Esophagus squamous epithelium (tissue), 5 donors: ENCODE results near the gene LARP6. TPM values are rescaled to one million over a fixed set of nuclear protein-coding genes. Genes with fewer than 3 reads are reported as not detected.

Source experiments
- DNase-seq: peaks from one replicate; lab custom pipeline; 2025; lab: John Stamatoyannopoulos, UW
- H3K27ac ChIP-seq, 4 donors: fragments of 200-600 bp; sonication (generic); one replicate each; pipeline ENCODE4 v1.5.1; 2016 to 2019; ENCODE audit warnings: mild to moderate bottlenecking in 1 of 4
- H3K27me3 ChIP-seq, 4 donors: fragments of 200-600 bp; sonication (generic); 1 replicate in 3 of 4; 2 replicates in 1 of 4; pipeline versions ENCODE4 v1.5.1 to v1.6.0; 2017 to 2021; ENCODE audit warnings: antibody characterized with exemption in 1 of 4
- H3K36me3 ChIP-seq, 3 donors: fragments of 200-600 bp; sonication (generic); one replicate each; pipeline ENCODE4 v1.5.1; 2016 to 2019
- H3K4me1 ChIP-seq, 3 donors: fragments of 200-600 bp; sonication (generic); one replicate each; pipeline ENCODE4 v1.5.1; 2017 to 2019
- H3K4me3 ChIP-seq, 4 donors: fragments of 200-600 bp; sonication (generic); 1 replicate in 3 of 4; 2 replicates in 1 of 4; pipeline ENCODE4 v1.5.1; 2016 to 2019; ENCODE audit warnings: mild to moderate bottlenecking in 2 of 4, moderate library complexity in 1 of 4
- H3K9me3 ChIP-seq, 3 donors: fragments of 200-600 bp; sonication (generic); one replicate each; pipeline ENCODE4 v1.5.1; 2016 to 2019
- CTCF ChIP-seq, 6 experiments: fragments of 450-650 bp in 4 of 6; fragments of 200-600 bp in 2 of 6; sonication (generic) in 2 of 6; IDR thresholded peaks; one replicate each; pipeline ENCODE4 v1.5.1; 2016 to 2019; ENCODE audit warnings: antibody characterized with exemption in 6 of 6, mild to moderate bottlenecking in 4 of 6, moderate library complexity in 4 of 6
- POLR2A ChIP-seq, 4 donors: fragments of 450-650 bp; IDR thresholded peaks; one replicate each; pipeline ENCODE4 v1.6.1; 2017; ENCODE audit warnings: antibody characterized with exemption in 4 of 4, mild to moderate bottlenecking in 4 of 4, moderate library complexity in 3 of 4
- WGBS, 2 donors: methylation state at CpG; one replicate each; pipeline ENCODE4 v1.1.5; 2018; 5-methylcytosine and 5-hydroxymethylcytosine counted together
- intact Hi-C: fragments of 100-400 bp; cut with DNase I; formaldehyde crosslinking; loops from one replicate; pipeline ENCODE4 v1.15.0; 2022
- total RNA-seq, 4 donors: library from RNA; depleted of rRNA; stranded (reverse); fragments of >200 nt; gene quantifications; one replicate each; pipeline ENCODE4 v1.1.0, GENCODE V29; 2016
- donor health status: DM: yes; HTN: yes; CAD: no.

Gene LARP6
- total RNA-seq, 4 donors from 2014 or later: 0.30 to 18.7 (median 2.8) TPM

DNA sequence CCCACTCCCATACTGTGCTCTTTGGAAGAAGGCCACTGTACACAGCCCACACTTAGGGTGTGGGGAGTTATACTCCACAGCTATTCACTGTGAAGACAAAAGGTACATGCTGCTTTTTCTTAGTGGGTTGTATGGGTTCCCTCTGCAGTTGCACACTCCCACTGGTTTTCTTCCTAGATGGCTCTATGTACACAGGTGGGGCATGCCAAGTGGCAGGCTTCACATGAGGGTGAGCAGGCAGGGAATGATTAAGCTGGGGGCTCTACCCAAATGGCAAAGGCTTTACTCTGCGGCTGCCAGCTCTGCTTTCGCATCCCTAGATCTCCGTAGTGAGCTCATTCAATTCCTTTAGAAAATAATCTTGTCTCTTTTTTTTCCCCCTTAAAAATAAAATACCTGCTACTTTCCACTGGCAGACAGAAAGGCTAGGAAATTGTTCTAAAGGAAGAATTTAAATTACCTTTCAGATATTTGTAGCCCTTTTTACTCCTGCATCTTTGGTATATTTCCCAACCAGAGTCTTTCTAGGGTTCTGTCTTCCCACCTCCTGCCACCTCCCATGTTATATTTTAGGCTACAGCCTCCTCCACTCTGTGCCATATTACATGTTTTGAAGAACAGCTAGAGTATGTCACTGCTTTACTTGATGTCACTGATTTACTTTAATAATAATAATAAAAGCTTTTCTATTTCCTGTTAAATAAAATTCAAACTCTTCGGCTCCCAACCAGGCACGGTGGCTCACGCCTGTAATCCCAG lies 8.2 kb downstream of the LARP6 start:
- Histone ChIP-seq H3K27me3 (no peaks in the 10 kb centered on the region), H3K9me3 (no peaks in the 10 kb centered on the region), H3K4me1 (no peaks in the 10 kb centered on the region), H3K36me3 (no peaks in the 10 kb centered on the region), H3K27ac (no peak overlapping the region), H3K4me3 (no peak overlapping the region)
- 89 to 97% methylated on average over 6 of the region's 6 CpGs for WGBS, 2 donors
- DNase-seq: no peak
- TF ChIP-seq POLR2A (IDR thresholded peaks at IDR 0.05) (no peak), CTCF (IDR thresholded peaks at IDR 0.05) (no peak)
- intact Hi-C loops: no loop called here

GRCh38 chr15:70837476-70837875 lies 16.5 kb downstream of the LARP6 start:
- intact Hi-C loops: no loop called here
- H3K4me1 ChIP-seq: peaks cover 0 to 11% (median 6%) of the 10 kb centered on the region in 3 donors
- peaks cover 0 to 5% (median 0%) of the 10 kb centered on the region in 3 donors for H3K36me3 ChIP-seq
- no peaks in the 10 kb centered on the region for H3K27me3 ChIP-seq
- no peak overlapping the region for H3K27ac ChIP-seq
- no peaks in the 10 kb centered on the region for H3K9me3 ChIP-seq
- WGBS, 2 donors: 96% methylated on average over 2 of the region's 2 CpGs
- no peak for TF ChIP-seq POLR2A (IDR thresholded peaks at IDR 0.05)
- no peak for TF ChIP-seq CTCF (IDR thresholded peaks at IDR 0.05)
- H3K4me3 ChIP-seq: no peak overlapping the region
- DNase-seq: no peak

DNA sequence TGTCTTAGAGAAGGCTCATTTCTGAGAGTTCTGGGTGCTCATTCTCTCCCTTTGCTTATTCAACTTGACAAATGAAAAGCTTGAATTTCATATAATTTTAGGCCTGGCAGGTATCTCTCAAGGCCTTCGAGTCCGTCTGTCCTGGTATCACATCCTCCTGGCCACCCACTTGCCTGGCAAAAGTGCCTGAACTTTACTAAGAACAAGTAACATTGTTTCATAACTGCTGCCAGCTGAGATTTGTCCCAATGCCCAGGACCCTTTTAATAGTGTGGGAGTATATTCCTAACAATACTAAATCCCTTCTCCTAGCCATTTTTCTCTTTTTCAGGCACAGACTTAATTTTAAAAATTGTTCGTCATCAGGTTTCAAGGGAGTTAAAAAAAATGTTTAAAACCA lies 18.1 kb downstream of the LARP6 start:
- no peak for DNase-seq
- peak overlapping the region in 3 of 4 donors; percentile 10 to 68 (median 67) for H3K27ac ChIP-seq
- WGBS, 2 donors: 81 to 88% methylated on average over 3 of the region's 3 CpGs

DNA sequence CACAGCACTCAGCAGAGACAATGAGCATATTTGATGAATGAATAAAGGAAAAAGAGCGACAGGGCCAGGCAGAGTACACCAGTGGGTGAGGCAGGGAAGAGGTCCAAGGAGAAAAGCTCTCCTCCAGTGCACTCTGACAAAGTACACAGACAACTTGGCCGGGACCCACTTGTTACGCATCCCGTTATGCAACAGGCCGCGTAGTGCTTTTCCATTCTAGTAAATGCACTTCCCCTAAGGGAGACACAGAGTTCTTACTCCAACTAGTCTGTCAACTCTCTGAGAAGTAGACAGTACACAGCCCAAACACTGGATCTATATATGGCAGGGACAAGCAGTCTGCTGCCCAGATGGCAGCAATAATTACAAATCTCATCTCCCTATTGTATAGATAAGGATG lies 18.5 kb downstream of the LARP6 start:
- TF ChIP-seq POLR2A (IDR thresholded peaks at IDR 0.05): no peak
- TF ChIP-seq CTCF (IDR thresholded peaks at IDR 0.05): no peak
- H3K27me3 ChIP-seq: no peaks in the 10 kb centered on the region
- intact Hi-C loops: no loop called here
- no peak overlapping the region for H3K4me3 ChIP-seq
- peaks cover 0 to 21% (median 0%) of the 10 kb centered on the region in 3 donors for H3K36me3 ChIP-seq
- no peak for DNase-seq
- WGBS, 2 donors: 70 to 75% methylated on average over 4 to 6 of the region's 6 CpGs
- H3K4me1 ChIP-seq: peaks cover 0 to 11% (median 6%) of the 10 kb centered on the region in 3 donors
- peak overlapping the region in 3 of 4 donors; percentile 10 to 68 (median 67) for H3K27ac ChIP-seq
- no peaks in the 10 kb centered on the region for H3K9me3 ChIP-seq

More for the DNA sequence above, 18.1 kb downstream of the LARP6 start:
- peaks cover 0 to 19% (median 0%) of the 10 kb centered on the region in 3 donors for H3K36me3 ChIP-seq
- H3K9me3 ChIP-seq: no peaks in the 10 kb centered on the region
- H3K27me3 ChIP-seq: no peaks in the 10 kb centered on the region
- peaks cover 0 to 11% (median 6%) of the 10 kb centered on the region in 3 donors for H3K4me1 ChIP-seq
- TF ChIP-seq CTCF (IDR thresholded peaks at IDR 0.05) (no peak), POLR2A (IDR thresholded peaks at IDR 0.05) (no peak)
- no peak overlapping the region for H3K4me3 ChIP-seq
- intact Hi-C loops: no loop called here

- DNase-seq: no peak
- H3K36me3 ChIP-seq: peaks cover 0 to 21% (median 0%) of the 10 kb centered on the region in 3 donors
- no peak for TF ChIP-seq POLR2A (IDR thresholded peaks at IDR 0.05)
- TF ChIP-seq CTCF (IDR thresholded peaks at IDR 0.05): no peak
- no peaks in the 10 kb centered on the region for H3K9me3 ChIP-seq
- 61 to 86% methylated on average over 2 of the region's 2 CpGs for WGBS, 2 donors
- peaks cover 0 to 11% (median 6%) of the 10 kb centered on the region in 3 donors for H3K4me1 ChIP-seq
- no peak overlapping the region for H3K4me3 ChIP-seq
- peak overlapping the region in 2 of 4 donors; percentile 4 to 68 for H3K27ac ChIP-seq
- intact Hi-C loops: no loop called here
- H3K27me3 ChIP-seq: no peaks in the 10 kb centered on the region
Observed at GRCh38 chr15:70834999-70835398, 19.0 kb downstream of the LARP6 start.
